ENCODE measurements around the gene EXPH5. TPM values are rescaled to one million over a fixed set of nuclear protein-coding genes. Genes with fewer than 3 reads are reported as not detected.

EXPH5 gene
- total RNA-seq, 1 donor from 2014 or later = 32.8 TPM

- Mint-ChIP-seq H3K9me3 (ENCODE audit: low read depth) (peaks cover 42% of the 10 kb centered on the region), H3K36me3 (ENCODE audit: insufficient read depth) (peaks cover 54% of the 10 kb centered on the region), H3K4me1 (ENCODE audit: low read depth) (no peaks in the 10 kb centered on the region), H3K4me3 (ENCODE audit: low read depth) (no peak overlapping the region), H3K27ac (no peak overlapping the region), H3K27me3 (no peaks in the 10 kb centered on the region)
- no peak for TF ChIP-seq CTCF (IDR thresholded peaks at IDR 0.05; ENCODE audit: unreplicated experiment)
- no peak for DNase-seq (ENCODE audit: low spot score, unreplicated experiment)
These were observed 17.0 kb downstream of the EXPH5 start for GRCh38 chr11:108576523-108576922.

GRCh38 chr11:108574675-108575074 lies 18.9 kb downstream of the EXPH5 start:
- Mint-ChIP-seq H3K4me3 (ENCODE audit: low read depth) (no peak overlapping the region), H3K27ac (no peak overlapping the region)
- no peak for TF ChIP-seq CTCF (IDR thresholded peaks at IDR 0.05; ENCODE audit: unreplicated experiment)

GRCh38 chr11:108571001-108571400 lies 22.6 kb downstream of the EXPH5 start:
- H3K36me3 Mint-ChIP-seq (ENCODE audit: insufficient read depth) = peaks cover 25% of the 10 kb centered on the region
- TF ChIP-seq CTCF (IDR thresholded peaks at IDR 0.05; ENCODE audit: unreplicated experiment) = no peak
- no peak for DNase-seq (ENCODE audit: low spot score, unreplicated experiment)
- peaks cover 3% of the 10 kb centered on the region for H3K4me1 Mint-ChIP-seq (ENCODE audit: low read depth)
- no peak overlapping the region for H3K4me3 Mint-ChIP-seq (ENCODE audit: low read depth)
- H3K27ac Mint-ChIP-seq = peak overlapping the region; percentile 30
- H3K9me3 Mint-ChIP-seq (ENCODE audit: low read depth) = peaks cover 5% of the 10 kb centered on the region
- no peaks in the 10 kb centered on the region for H3K27me3 Mint-ChIP-seq

More at GRCh38 chr11:108574675-108575074, 18.9 kb downstream of the EXPH5 start:
- Mint-ChIP-seq H3K9me3 (ENCODE audit: low read depth) (peaks cover 32% of the 10 kb centered on the region), H3K27me3 (no peaks in the 10 kb centered on the region), H3K36me3 (ENCODE audit: insufficient read depth) (peaks cover 45% of the 10 kb centered on the region), H3K4me1 (ENCODE audit: low read depth) (peaks cover 2% of the 10 kb centered on the region)
- DNase-seq (ENCODE audit: low spot score, unreplicated experiment) = no peak

- no peak for TF ChIP-seq CTCF (IDR thresholded peaks at IDR 0.05; ENCODE audit: unreplicated experiment)
- Mint-ChIP-seq H3K27ac (no peak overlapping the region), H3K9me3 (ENCODE audit: low read depth) (peaks cover 2% of the 10 kb centered on the region), H3K4me3 (ENCODE audit: low read depth) (no peak overlapping the region), H3K27me3 (no peaks in the 10 kb centered on the region), H3K4me1 (ENCODE audit: low read depth) (peaks cover 3% of the 10 kb centered on the region), H3K36me3 (ENCODE audit: insufficient read depth) (peaks cover 18% of the 10 kb centered on the region)
- DNase-seq (ENCODE audit: low spot score, unreplicated experiment) = no peak
These were observed 23.7 kb downstream of the EXPH5 start for GRCh38 chr11:108569896-108570295.

GRCh38 chr11:108568195-108568858 lies 25.2 kb downstream of the EXPH5 start:
- Mint-ChIP-seq H3K27ac (peak overlapping the region; percentile 22), H3K4me3 (ENCODE audit: low read depth) (no peak overlapping the region), H3K9me3 (ENCODE audit: low read depth) (no peaks in the 10 kb centered on the region), H3K36me3 (ENCODE audit: insufficient read depth) (peaks cover 17% of the 10 kb centered on the region), H3K4me1 (ENCODE audit: low read depth) (peaks cover 4% of the 10 kb centered on the region), H3K27me3 (no peaks in the 10 kb centered on the region)
- no peak for TF ChIP-seq CTCF (IDR thresholded peaks at IDR 0.05; ENCODE audit: unreplicated experiment)
- no peak for DNase-seq (ENCODE audit: low spot score, unreplicated experiment)
